ENCODE results near the gene PROX1.

The PROX1 gene

DNA sequence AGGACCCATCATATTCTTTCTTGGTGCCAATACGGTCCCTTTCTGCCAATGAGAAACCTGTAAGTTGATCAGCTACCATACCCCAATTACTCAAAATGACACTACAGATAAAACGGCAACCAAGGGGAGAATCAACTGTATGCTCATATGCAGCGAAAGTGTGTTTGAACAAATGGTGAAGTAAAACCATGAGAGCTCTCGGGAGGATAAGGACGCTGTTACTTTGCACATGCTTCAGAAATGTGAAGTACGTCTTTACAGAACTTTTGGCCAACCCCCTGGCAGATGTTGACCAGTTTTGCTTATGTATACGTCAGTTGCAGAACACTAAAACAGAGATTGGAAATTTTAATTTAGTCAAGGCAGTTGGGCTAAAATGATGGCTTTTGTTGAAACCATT is 79.6 kb downstream of the PROX1 start:
- H3K4me3 ChIP-seq (ENCODE audit: low read length): no peak overlapping the region
- DNase-seq (ENCODE audit: low read depth): no peak
- TF ChIP-seq, protein P1, sequence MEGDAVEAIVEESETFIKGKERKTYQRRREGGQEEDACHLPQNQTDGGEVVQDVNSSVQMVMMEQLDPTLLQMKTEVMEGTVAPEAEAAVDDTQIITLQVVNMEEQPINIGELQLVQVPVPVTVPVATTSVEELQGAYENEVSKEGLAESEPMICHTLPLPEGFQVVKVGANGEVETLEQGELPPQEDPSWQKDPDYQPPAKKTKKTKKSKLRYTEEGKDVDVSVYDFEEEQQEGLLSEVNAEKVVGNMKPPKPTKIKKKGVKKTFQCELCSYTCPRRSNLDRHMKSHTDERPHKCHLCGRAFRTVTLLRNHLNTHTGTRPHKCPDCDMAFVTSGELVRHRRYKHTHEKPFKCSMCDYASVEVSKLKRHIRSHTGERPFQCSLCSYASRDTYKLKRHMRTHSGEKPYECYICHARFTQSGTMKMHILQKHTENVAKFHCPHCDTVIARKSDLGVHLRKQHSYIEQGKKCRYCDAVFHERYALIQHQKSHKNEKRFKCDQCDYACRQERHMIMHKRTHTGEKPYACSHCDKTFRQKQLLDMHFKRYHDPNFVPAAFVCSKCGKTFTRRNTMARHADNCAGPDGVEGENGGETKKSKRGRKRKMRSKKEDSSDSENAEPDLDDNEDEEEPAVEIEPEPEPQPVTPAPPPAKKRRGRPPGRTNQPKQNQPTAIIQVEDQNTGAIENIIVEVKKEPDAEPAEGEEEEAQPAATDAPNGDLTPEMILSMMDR (conservative IDR thresholded peaks at IDR 0.05; ENCODE audit: low read length): no peak

DNA sequence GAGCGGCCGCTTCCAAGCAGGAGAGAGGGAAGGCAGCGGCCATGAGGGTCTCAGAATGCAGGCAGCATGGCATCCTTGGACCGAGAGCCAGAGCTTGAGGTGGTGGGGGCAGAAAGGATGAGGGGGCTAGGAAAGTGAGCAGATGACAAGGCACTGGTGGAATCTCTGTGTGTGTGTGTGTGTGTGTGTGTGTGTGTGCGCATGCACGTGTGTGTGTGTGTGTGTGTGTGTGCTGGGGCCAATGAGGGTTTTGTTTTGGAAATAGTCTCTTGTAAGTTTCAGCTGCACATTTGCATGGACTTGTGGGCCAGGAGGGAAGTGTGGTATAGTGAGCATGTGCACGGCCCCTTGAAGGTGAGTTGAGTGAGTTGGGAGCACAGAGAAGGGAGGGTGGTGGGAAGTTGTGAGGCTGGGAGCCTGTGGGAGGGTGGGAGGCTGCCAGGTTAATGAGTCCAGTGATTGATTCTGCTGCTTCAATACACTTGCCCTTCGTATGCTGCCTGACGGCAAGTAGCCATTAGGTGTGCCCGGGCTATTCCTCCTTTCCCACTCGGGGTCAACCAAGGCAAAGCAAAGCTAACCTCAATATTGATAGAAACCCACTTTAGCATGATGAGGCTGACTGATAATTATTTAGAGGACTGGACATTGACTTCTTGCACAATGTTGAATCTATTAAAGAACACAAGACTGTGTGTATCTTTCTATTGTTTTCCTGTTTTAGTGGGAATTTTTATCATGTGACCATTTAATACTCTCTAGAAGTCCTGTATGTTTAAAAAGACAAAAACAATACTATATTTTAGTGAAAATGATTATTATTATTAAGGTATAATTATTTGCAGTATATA is 80.3 kb downstream of the PROX1 start:
- TF ChIP-seq, protein P1 (conservative IDR thresholded peaks at IDR 0.05; ENCODE audit: low read length): no peak
- no peak overlapping the region for H3K4me3 ChIP-seq (ENCODE audit: low read length)
- DNase-seq (ENCODE audit: low read depth): no peak

DNA sequence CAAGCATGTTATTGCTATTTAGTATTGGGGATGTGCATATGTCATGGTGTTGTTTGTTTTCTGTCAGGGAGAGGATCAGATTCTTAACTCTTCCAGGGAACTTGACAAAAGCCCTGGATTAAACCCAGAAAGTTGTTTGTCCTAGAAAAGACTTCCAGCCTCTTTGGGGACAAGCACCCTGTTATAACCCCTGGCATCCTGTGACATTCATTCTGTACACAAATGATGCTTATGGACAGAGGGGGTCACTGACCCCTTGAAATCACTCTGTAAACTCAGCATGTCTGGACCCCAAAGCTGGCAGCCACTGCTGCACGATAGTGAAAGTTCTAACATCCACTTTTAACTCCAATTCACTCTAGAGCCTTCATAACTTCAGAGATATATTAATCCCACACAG is 81.2 kb downstream of the PROX1 start:
- TF ChIP-seq, protein P1 (conservative IDR thresholded peaks at IDR 0.05; ENCODE audit: low read length): no peak
- no peak overlapping the region for H3K4me3 ChIP-seq (ENCODE audit: low read length)
- no peak for DNase-seq (ENCODE audit: low read depth)

DNA sequence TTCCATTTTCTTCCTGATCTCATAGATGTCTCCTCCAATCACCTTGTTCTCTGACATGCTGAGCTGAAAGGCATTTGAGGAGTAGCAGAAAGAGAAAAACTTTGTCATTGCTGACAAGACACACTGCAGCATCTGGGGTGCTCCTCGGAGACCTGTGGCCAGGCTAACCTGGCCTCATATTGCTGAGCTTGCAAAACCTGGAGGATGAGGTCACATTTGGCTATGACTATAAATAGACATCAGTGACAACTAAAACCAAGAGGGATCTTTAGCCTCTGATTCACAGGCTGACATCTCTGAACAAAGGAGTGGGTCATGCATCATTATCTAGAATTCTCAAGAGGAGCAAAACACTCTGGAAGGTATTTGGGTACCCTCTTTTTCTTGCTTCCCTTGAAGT is 83.7 kb downstream of the PROX1 start:
- DNase-seq (ENCODE audit: low read depth): no peak
- H3K4me3 ChIP-seq (ENCODE audit: low read length): no peak overlapping the region

DNA sequence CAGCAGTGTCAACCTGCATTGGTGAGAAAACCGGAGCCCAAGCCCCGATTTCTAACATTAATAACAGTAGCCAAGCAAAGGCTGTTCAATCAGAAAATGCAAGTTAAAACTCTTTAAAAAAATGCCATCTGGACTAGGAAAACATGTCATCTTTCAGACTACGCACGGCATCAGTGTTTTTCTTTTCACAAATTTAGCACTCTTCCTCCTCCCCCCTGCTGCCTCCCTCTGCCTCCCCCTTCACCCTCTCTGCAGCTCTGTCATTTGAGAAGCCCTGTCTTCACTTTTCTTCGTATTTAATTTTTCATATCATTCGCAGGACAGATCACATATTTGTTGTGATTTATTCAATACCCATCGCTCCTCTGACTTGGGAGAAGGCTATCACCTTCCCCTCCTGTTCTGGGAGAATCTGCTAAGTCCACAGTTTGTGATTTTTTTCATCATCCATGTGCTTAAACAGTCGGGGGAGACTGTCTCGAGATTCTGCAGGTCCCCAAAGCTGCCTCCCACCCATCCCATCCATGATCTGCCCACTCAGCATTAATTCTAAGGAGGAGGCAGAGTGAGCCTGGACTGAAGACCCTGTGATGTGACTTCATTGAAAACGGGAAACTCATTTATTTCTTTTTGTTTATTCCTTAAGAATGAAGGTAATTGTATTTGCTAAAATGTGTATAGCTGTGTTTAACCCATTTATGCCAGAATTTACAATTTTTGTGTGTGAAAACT is 84.8 kb downstream of the PROX1 start:
- no peak overlapping the region for H3K4me3 ChIP-seq (ENCODE audit: low read length)
- no peak for DNase-seq (ENCODE audit: low read depth)
- TF ChIP-seq, protein P1 (conservative IDR thresholded peaks at IDR 0.05; ENCODE audit: low read length): no peak

More for the DNA sequence above, 83.7 kb downstream of the PROX1 start:
- TF ChIP-seq, protein P1 (conservative IDR thresholded peaks at IDR 0.05; ENCODE audit: low read length): no peak

DNA sequence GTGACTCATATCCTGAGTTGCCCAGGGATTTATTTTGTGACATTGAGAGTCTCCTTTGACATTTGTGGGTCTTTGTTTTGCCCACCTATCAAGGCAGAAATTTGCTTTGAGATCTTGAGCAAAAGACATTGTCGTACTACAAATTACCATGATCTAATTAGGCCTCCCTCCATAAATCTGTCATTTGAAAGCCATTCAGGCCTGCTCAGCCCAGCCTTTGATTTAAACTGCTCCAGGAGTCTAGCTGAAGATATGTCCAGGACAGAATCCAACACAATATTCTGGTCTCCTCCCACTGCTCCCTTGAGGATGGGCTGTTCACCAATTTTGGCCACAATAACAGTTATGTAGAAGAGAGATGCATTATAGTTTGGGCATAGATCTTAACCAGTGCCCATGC is 86.7 kb downstream of the PROX1 start:
- no peak overlapping the region for H3K4me3 ChIP-seq (ENCODE audit: low read length)
- TF ChIP-seq, protein P1 (conservative IDR thresholded peaks at IDR 0.05; ENCODE audit: low read length): no peak
- DNase-seq (ENCODE audit: low read depth): no peak
